Liver (tissue), 9 donors: ENCODE data around the gene ACAN. TPM values are rescaled to one million over a fixed set of nuclear protein-coding genes. Genes with fewer than 3 reads are reported as not detected.

Experiments used
- DNase-seq: peaks from one replicate; pipeline ENCODE4 v3.0.0-alpha.2; 2017; ENCODE audit warnings: low spot score
- H3K27ac ChIP-seq, 2 donors: one replicate each; pipeline ENCODE4 v1.7.0; 2013; ENCODE audit warnings: inconsistent platforms in 2 of 2, low read length in 2 of 2, control low read depth in 1 of 2, low read depth in 1 of 2, mild to moderate bottlenecking in 1 of 2
- H3K27me3 ChIP-seq, 4 donors: one replicate each; pipeline versions ENCODE4 v1.6.1 to v1.7.0; 2013; ENCODE audit warnings: low read length in 3 of 4, inconsistent platforms in 1 of 4, mild to moderate bottlenecking in 1 of 4, moderate library complexity in 1 of 4; ENCODE audit not compliant: control insufficient read depth in 4 of 4, insufficient read depth in 4 of 4
- H3K36me3 ChIP-seq, 4 donors: one replicate each; pipeline versions ENCODE4 v1.6.1 to v1.7.0; 2013; ENCODE audit warnings: low read length in 3 of 4, mild to moderate bottlenecking in 3 of 4, low read depth in 1 of 4, moderate library complexity in 1 of 4; ENCODE audit not compliant: control insufficient read depth in 4 of 4, insufficient read depth in 3 of 4
- H3K4me1 ChIP-seq, 4 donors: one replicate each; pipeline versions ENCODE4 v1.6.1 to v1.7.0; 2013; ENCODE audit warnings: low read length in 3 of 4, mild to moderate bottlenecking in 3 of 4, moderate library complexity in 1 of 4; ENCODE audit not compliant: control insufficient read depth in 4 of 4, insufficient read depth in 4 of 4
- H3K4me3 ChIP-seq, 3 donors: one replicate each; pipeline versions ENCODE4 v1.6.1 to v1.7.0; 2013; ENCODE audit warnings: low read length in 3 of 3, control low read depth in 1 of 3, low read depth in 1 of 3, mild to moderate bottlenecking in 1 of 3
- H3K9ac ChIP-seq, 2 donors: one replicate each; pipeline ENCODE4 v1.7.0; 2013; ENCODE audit warnings: low read length in 2 of 2, mild to moderate bottlenecking in 2 of 2, moderate library complexity in 2 of 2, control low read depth in 1 of 2, low read depth in 1 of 2
- H3K9me3 ChIP-seq, 4 donors: one replicate each; pipeline versions ENCODE4 v1.6.1 to v1.7.0; 2013; ENCODE audit warnings: low read length in 3 of 4; ENCODE audit not compliant: control insufficient read depth in 4 of 4
- CTCF ChIP-seq: fragments of 150-350 bp; IDR thresholded peaks from 2 replicates; pipeline ENCODE4 v1.5.1; 2017; ENCODE audit warnings: improper control_type of control experiment, low read depth, low read length; ENCODE audit not compliant: missing input control
- FOXA1 ChIP-seq: IDR thresholded peaks from 2 replicates; pipeline ENCODE4 v1.6.1; 2016; ENCODE audit warnings: antibody characterized with exemption
- FOXA2 ChIP-seq: IDR thresholded peaks from 2 replicates; pipeline ENCODE4 v1.6.1; 2016; ENCODE audit warnings: antibody characterized with exemption
- GABPA ChIP-seq, 2 donors: IDR thresholded peaks in 1 of 2; conservative IDR thresholded peaks in 1 of 2; 2 replicates each; pipeline ENCODE4 v1.6.1; 2016; ENCODE audit warnings: antibody characterized with exemption in 2 of 2, mild to moderate bottlenecking in 1 of 2, moderate library complexity in 1 of 2
- HNF4A ChIP-seq, 2 donors: conservative IDR thresholded peaks; 2 replicates each; pipeline ENCODE4 v1.6.1; 2016; ENCODE audit warnings: antibody characterized with exemption in 2 of 2, mild to moderate bottlenecking in 2 of 2
- HNF4G ChIP-seq: IDR thresholded peaks from 2 replicates; pipeline ENCODE4 v1.6.1; 2016; ENCODE audit warnings: antibody characterized with exemption
- JUND ChIP-seq, 2 donors: IDR thresholded peaks; 2 replicates each; pipeline ENCODE4 v1.6.1; 2016; ENCODE audit warnings: antibody characterized with exemption in 2 of 2
- MAX ChIP-seq: IDR thresholded peaks from 2 replicates; pipeline ENCODE4 v1.6.1; 2016; ENCODE audit warnings: antibody characterized with exemption
- NR2F2 ChIP-seq: IDR thresholded peaks from 2 replicates; pipeline ENCODE4 v1.6.1; 2016; ENCODE audit warnings: antibody characterized with exemption
- RAD21 ChIP-seq, 2 donors: IDR thresholded peaks; 2 replicates each; pipeline ENCODE4 v1.6.1; 2016; ENCODE audit warnings: antibody characterized with exemption in 2 of 2, mild to moderate bottlenecking in 2 of 2
- REST ChIP-seq: IDR thresholded peaks from 2 replicates; pipeline ENCODE4 v1.6.1; 2016; ENCODE audit warnings: antibody characterized with exemption, mild to moderate bottlenecking
- RXRA ChIP-seq, 2 donors: IDR thresholded peaks; 2 replicates each; pipeline ENCODE4 v1.6.1; 2017 to 2018; ENCODE audit warnings: antibody characterized with exemption in 2 of 2, mild to moderate bottlenecking in 1 of 2
- TAF1 ChIP-seq: conservative IDR thresholded peaks from 2 replicates; pipeline ENCODE4 v1.6.1; 2016; ENCODE audit warnings: antibody characterized with exemption, mild to moderate bottlenecking
- ZBTB33 ChIP-seq: IDR thresholded peaks from 2 replicates; pipeline ENCODE4 v1.6.1; 2016; ENCODE audit warnings: antibody characterized with exemption
- WGBS: extraction: QIAGEN DNeasy Blood & Tissue Kit; methylation state at CpG from one replicate; pipeline ENCODE4 v1.1.7; 2013; 5-methylcytosine and 5-hydroxymethylcytosine counted together
- polyA plus RNA-seq, 2 donors: library from polyadenylated mRNA; stranded (reverse) in 1 of 2; unstranded in 1 of 2; fragments of 200-250 nt in 1 of 2; fragments of >200 nt in 1 of 2; fragmentation: Nextera tagmentation in 1 of 2; extraction: Ambion mirVana in 1 of 2; gene quantifications; one replicate each; pipeline versions ENCODE4 v1.2.1 to v1.2.3, GENCODE V29; 2013 to 2015
- total RNA-seq, 2 donors: library from RNA; depleted of rRNA; stranded (reverse); fragments of >200 nt; gene quantifications; one replicate each; pipeline ENCODE4 v1.2.3, GENCODE V29; 2014
- donor health status: healthy.
- donor health status: healthy.
- donor health status: healthy.
- donor health status: healthy.
- donor health status: healthy.

Gene ACAN
- total and polyA plus RNA-seq, 4 donors: under 0.01 to 0.05 (median under 0.01) TPM; not detected in 1

GRCh38 chr15:88907111-88907510, 103.9 kb downstream of the ACAN start:
- TF ChIP-seq CTCF: no peak
- no peak for TF ChIP-seq TAF1
- no peak for TF ChIP-seq RAD21 (IDR thresholded peaks at IDR 0.05)
- TF ChIP-seq JUND (IDR thresholded peaks at IDR 0.05): no peak
- TF ChIP-seq HNF4G: no peak
- TF ChIP-seq GABPA (IDR thresholded peaks at IDR 0.05 in 1 of 2, conservative IDR thresholded peaks at IDR 0.05 in 1 of 2): no peak
- Histone ChIP-seq H3K9ac (no peak overlapping the region), H3K36me3 (no peaks in the 10 kb centered on the region), H3K27me3 (no peaks in the 10 kb centered on the region), H3K4me3 (no peak overlapping the region), H3K27ac (no peak overlapping the region), H3K9me3 (no peaks in the 10 kb centered on the region), H3K4me1 (peaks cover 0 to 3% (median 0%) of the 10 kb centered on the region in 4 donors)
- DNase-seq: no peak
- 91% methylated on average over 14 of the region's 14 CpGs for WGBS

- H3K9me3 ChIP-seq: no peaks in the 10 kb centered on the region
- no peaks in the 10 kb centered on the region for H3K27me3 ChIP-seq
- TF ChIP-seq MAX (no peak), GABPA (IDR thresholded peaks at IDR 0.05 in 1 of 2, conservative IDR thresholded peaks at IDR 0.05 in 1 of 2) (no peak), NR2F2 (no peak), ZBTB33 (no peak), TAF1 (no peak)
- peaks cover 0 to 10% (median 4%) of the 10 kb centered on the region in 4 donors for H3K4me1 ChIP-seq
- 92% methylated on average over 12 of the region's 12 CpGs for WGBS
- no peak overlapping the region for H3K9ac ChIP-seq
- no peak overlapping the region for H3K27ac ChIP-seq
- H3K36me3 ChIP-seq: no peaks in the 10 kb centered on the region
- no peak for DNase-seq
- no peak overlapping the region for H3K4me3 ChIP-seq
These were observed 104.9 kb downstream of the ACAN start for GRCh38 chr15:88908123-88908522.

GRCh38 chr15:88908697-88909621, 105.7 kb downstream of the ACAN start:
- no peaks in the 10 kb centered on the region for H3K36me3 ChIP-seq
- no peak overlapping the region for H3K27ac ChIP-seq
- no peak overlapping the region for H3K9ac ChIP-seq
- no peaks in the 10 kb centered on the region for H3K9me3 ChIP-seq
- no peak for DNase-seq
- H3K4me1 ChIP-seq: peaks cover 3 to 16% (median 6%) of the 10 kb centered on the region in 4 donors
- no peaks in the 10 kb centered on the region for H3K27me3 ChIP-seq
- H3K4me3 ChIP-seq: no peak overlapping the region
- 95% methylated on average over 16 of the region's 16 CpGs for WGBS
- TF ChIP-seq ZBTB33: no peak
- no peak for TF ChIP-seq FOXA1
- TF ChIP-seq RXRA (IDR thresholded peaks at IDR 0.05): no peak
- no peak for TF ChIP-seq HNF4A (conservative IDR thresholded peaks at IDR 0.05)
- TF ChIP-seq GABPA (IDR thresholded peaks at IDR 0.05 in 1 of 2, conservative IDR thresholded peaks at IDR 0.05 in 1 of 2): no peak
- TF ChIP-seq FOXA2: no peak
- TF ChIP-seq REST: no peak
